Activated T-helper 17 cell treated with anti-CD3 and anti-CD28 coated beads, Interleukin-2, amount 50 U/mL, for 72 hours (primary cell): ENCODE data around the gene COL26A1. TPM values are rescaled to one million over a fixed set of nuclear protein-coding genes. Genes with fewer than 3 reads are reported as not detected.

ENCODE experiments used
- ATAC-seq: fragments of 150-1000 bp; cut with Tn5 transposase; replicated peaks from 2 replicates; pipeline ENCODE4 v1.10.0; 2021; ENCODE audit warnings: mild to moderate bottlenecking, moderate library complexity
- H3K27ac Mint-ChIP-seq: one replicate; pipeline ENCODE4 v1.8.0; 2022; ENCODE audit warnings: mixed read lengths
- H3K27me3 Mint-ChIP-seq: one replicate; pipeline ENCODE4 v1.8.0; 2022; ENCODE audit warnings: mixed read lengths
- H3K36me3 Mint-ChIP-seq: one replicate; pipeline ENCODE4 v1.8.0; 2022; ENCODE audit warnings: low read depth, mild to moderate bottlenecking, mixed read lengths
- H3K4me1 Mint-ChIP-seq: one replicate; pipeline ENCODE4 v1.8.0; 2022; ENCODE audit warnings: mixed read lengths
- H3K4me3 Mint-ChIP-seq: one replicate; pipeline ENCODE4 v1.8.0; 2022; ENCODE audit warnings: mild to moderate bottlenecking, mixed read lengths
- H3K9me3 Mint-ChIP-seq: one replicate; pipeline ENCODE4 v1.8.0; 2022; ENCODE audit warnings: mixed read lengths
- total RNA-seq, 2 donors: library from RNA; stranded (reverse); gene quantifications; one replicate each; pipeline ENCODE4 v1.2.3, GENCODE V29; 2022

COL26A1 gene
- total RNA-seq, 2 donors from 2014 or later, result not detected

DNA sequence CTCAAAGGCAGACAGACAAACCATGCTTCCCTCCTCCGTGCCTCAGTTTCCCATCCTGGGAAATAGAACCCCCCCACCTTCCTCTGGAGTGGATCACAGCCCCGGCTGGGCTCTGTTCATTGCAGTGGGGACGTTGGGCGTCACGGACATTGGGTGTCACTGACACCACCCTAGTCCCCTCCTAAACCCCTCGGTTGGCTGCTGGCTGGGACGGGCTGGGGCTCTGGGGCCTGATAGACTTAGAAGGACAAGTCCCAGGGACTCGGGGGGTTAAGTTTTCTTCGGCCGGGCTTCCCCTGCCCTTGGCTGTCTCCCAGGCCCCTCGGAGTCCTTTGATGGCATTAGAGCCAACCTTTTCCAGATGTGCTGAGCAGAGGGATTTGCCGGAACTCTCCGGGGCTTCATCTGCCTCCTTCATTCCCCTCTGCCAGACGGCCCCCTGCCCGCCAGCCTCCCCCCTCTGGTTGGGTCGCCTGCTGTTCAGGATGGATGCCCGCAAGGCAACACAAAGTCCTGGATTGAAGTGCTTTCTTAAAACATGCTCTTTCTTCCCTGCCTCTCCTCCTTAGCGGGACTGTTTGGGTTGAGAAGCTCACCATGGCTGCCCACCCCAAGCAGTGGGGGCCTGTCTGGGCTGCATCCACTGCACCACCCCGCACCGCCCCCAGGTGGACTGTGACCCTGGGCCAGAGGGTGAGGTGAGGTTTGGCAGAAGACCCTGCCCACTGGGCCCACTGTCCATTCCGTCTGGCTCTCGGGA lies 73.0 kb downstream of the COL26A1 start:
- no peaks in the 10 kb centered on the region for H3K36me3 Mint-ChIP-seq
- no peaks in the 10 kb centered on the region for H3K9me3 Mint-ChIP-seq
- no peak for ATAC-seq
- no peaks in the 10 kb centered on the region for H3K4me1 Mint-ChIP-seq
- H3K27ac Mint-ChIP-seq, result no peak overlapping the region
- H3K27me3 Mint-ChIP-seq, result peaks cover 26% of the 10 kb centered on the region
- no peak overlapping the region for H3K4me3 Mint-ChIP-seq

- peaks cover 21% of the 10 kb centered on the region for H3K27me3 Mint-ChIP-seq
- H3K4me1 Mint-ChIP-seq, result no peaks in the 10 kb centered on the region
- no peak overlapping the region for H3K4me3 Mint-ChIP-seq
- no peaks in the 10 kb centered on the region for H3K9me3 Mint-ChIP-seq
- no peak overlapping the region for H3K27ac Mint-ChIP-seq
- no peaks in the 10 kb centered on the region for H3K36me3 Mint-ChIP-seq
- no peak for ATAC-seq
These were observed 73.6 kb downstream of the COL26A1 start for GRCh38 chr7:101436221-101436735.

GRCh38 chr7:101436857-101437576 lies 74.3 kb downstream of the COL26A1 start:
- Mint-ChIP-seq H3K27ac (no peak overlapping the region), H3K36me3 (no peaks in the 10 kb centered on the region), H3K27me3 (peaks cover 20% of the 10 kb centered on the region), H3K4me3 (no peak overlapping the region), H3K4me1 (no peaks in the 10 kb centered on the region), H3K9me3 (no peaks in the 10 kb centered on the region)
- no peak for ATAC-seq

DNA sequence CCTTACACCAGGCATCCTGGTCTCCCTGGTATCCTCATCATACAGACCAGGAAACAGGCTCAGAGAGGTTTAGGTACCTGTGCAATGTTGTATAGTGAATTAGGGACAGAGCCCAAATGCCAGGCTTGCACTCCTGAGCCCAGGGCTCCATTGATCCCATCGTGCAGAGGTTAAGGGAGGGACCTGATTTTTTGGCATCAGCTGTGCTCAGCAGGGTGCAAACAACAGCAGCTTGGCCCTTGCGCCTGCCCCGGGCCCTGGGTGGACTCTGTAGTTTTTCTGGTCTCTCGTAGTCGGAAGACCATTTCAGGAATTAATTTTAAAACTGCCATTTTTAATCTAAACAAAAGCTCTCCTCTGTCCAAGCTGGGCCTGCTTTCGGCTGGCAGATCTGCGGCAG lies 79.2 kb downstream of the COL26A1 start:
- Mint-ChIP-seq H3K4me1 (no peaks in the 10 kb centered on the region), H3K9me3 (no peaks in the 10 kb centered on the region), H3K27me3 (peaks cover 12% of the 10 kb centered on the region), H3K36me3 (no peaks in the 10 kb centered on the region), H3K4me3 (no peak overlapping the region), H3K27ac (no peak overlapping the region)
- ATAC-seq, result no peak

DNA sequence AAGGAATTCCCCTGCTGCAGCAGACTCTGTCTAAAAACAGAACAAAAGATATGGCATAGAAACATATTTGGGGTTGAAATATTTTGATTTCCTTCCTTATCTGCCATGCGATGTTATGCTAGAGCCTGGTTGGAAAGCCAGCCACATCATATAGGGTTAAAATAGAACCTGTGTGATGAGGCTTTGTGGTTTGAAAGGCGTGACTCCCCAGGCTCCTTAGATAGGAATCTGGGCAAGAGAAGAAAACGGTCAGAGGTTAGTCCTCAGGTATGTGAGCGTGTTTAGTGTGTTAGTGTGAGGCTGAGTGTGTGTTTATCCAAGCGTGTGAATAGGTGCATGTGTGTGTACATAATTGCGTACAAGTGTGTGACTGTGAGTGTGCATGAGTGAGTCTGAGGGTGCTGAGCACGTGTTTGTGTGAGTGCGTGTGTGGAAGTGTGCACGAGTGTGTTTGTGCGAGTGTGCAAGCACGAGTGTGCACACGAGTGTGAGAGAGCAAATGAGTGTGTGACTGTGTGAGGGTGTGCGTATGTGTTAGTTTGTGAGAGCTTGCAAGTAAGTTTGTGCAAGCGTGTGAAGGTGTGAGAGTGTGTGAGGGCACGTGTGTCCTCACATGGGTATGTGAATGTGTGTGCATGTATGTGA lies 79.9 kb downstream of the COL26A1 start:
- H3K27ac Mint-ChIP-seq, result no peak overlapping the region
- no peak for ATAC-seq
- H3K36me3 Mint-ChIP-seq, result no peaks in the 10 kb centered on the region

DNA sequence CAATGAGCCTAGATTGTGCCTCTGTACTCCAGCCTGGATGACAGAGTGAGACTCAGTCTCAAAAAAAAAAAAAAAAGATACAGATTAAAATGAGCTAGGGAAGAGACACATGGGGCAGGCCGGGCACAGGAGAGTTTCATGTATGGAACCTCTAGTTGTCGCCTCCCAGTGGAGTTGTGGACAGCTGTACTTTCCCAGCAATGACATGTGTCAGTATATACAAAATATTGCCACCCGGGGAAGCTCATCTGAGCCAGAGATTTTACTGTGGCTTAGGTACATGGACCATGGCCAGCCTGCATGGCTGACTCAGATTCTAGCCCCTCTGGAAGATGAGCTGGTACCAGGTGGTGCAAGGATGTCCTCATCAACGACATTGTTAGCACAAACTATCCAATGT lies 87.4 kb downstream of the COL26A1 start:
- Mint-ChIP-seq H3K4me1 (no peaks in the 10 kb centered on the region), H3K27me3 (no peaks in the 10 kb centered on the region), H3K4me3 (no peak overlapping the region), H3K9me3 (no peaks in the 10 kb centered on the region), H3K27ac (no peak overlapping the region), H3K36me3 (no peaks in the 10 kb centered on the region)
- no peak for ATAC-seq

More for the DNA sequence above, 79.9 kb downstream of the COL26A1 start:
- Mint-ChIP-seq H3K27me3 (peaks cover 8% of the 10 kb centered on the region), H3K9me3 (no peaks in the 10 kb centered on the region), H3K4me3 (no peak overlapping the region), H3K4me1 (no peaks in the 10 kb centered on the region)

DNA sequence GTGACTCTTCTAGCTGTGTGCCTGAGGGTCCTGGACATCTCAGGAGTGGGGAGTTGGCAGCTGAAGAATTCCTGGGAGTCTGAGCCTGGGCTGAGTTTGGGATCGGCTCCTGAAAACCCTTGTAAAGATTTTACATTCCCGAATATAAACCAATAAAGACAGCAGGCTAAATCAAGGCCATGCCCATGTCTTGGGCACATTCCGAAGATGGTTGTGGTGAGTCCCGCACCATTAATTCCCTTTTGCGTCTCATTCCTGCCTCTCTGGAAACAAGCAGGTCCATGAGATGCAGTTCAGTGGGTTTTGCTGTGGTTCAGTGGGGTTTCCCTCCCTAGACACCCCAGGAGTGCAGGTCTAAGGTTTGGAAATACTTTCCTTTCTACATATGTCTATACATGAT lies 90.9 kb downstream of the COL26A1 start:
- no peak overlapping the region for H3K4me3 Mint-ChIP-seq
- H3K27me3 Mint-ChIP-seq, result no peaks in the 10 kb centered on the region
- H3K36me3 Mint-ChIP-seq, result no peaks in the 10 kb centered on the region
- no peak for ATAC-seq
- H3K4me1 Mint-ChIP-seq, result no peaks in the 10 kb centered on the region
- H3K9me3 Mint-ChIP-seq, result no peaks in the 10 kb centered on the region
- no peak overlapping the region for H3K27ac Mint-ChIP-seq

- Mint-ChIP-seq H3K27me3 (no peaks in the 10 kb centered on the region), H3K9me3 (no peaks in the 10 kb centered on the region), H3K4me1 (no peaks in the 10 kb centered on the region), H3K4me3 (no peak overlapping the region), H3K36me3 (no peaks in the 10 kb centered on the region), H3K27ac (no peak overlapping the region)
- no peak for ATAC-seq
These were observed 94.5 kb downstream of the COL26A1 start for GRCh38 chr7:101457001-101457750.

- ATAC-seq, result no peak
- H3K9me3 Mint-ChIP-seq, result no peaks in the 10 kb centered on the region
- H3K4me1 Mint-ChIP-seq, result no peaks in the 10 kb centered on the region
- H3K36me3 Mint-ChIP-seq, result no peaks in the 10 kb centered on the region
- H3K27me3 Mint-ChIP-seq, result no peaks in the 10 kb centered on the region
- H3K4me3 Mint-ChIP-seq, result peak overlapping the region; percentile 27
- H3K27ac Mint-ChIP-seq, result no peak overlapping the region
These were observed 102.5 kb downstream of the COL26A1 start for GRCh38 chr7:101465131-101465530.

GRCh38 chr7:101465576-101466196 lies 103.0 kb downstream of the COL26A1 start:
- H3K27ac Mint-ChIP-seq, result no peak overlapping the region
- peak overlapping the region; percentile 27 for H3K4me3 Mint-ChIP-seq

DNA sequence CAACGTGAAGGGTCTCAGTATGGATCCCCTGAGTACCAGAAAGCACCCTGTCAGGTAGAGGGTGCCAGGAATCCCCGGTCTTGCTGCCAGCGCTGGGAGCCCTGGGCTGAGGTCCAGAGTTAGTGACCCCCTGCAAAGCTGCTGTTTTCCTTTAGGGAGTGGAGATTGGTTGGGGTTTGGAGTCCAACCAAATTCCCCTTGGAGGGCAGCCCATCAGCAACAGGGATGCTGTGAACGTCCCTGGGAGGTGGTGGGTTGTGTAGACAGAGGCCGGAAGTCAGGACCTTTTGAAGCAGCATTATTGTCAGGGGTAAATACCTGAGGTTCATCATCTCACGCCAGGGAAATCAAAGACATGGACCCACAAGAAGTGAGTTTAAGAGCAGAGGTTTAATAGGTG lies 104.2 kb downstream of the COL26A1 start:
- Mint-ChIP-seq H3K9me3 (no peaks in the 10 kb centered on the region), H3K4me1 (no peaks in the 10 kb centered on the region), H3K36me3 (no peaks in the 10 kb centered on the region), H3K4me3 (no peak overlapping the region), H3K27me3 (no peaks in the 10 kb centered on the region), H3K27ac (no peak overlapping the region)
- no peak for ATAC-seq

More at GRCh38 chr7:101465576-101466196, 103.0 kb downstream of the COL26A1 start:
- Mint-ChIP-seq H3K4me1 (no peaks in the 10 kb centered on the region), H3K36me3 (no peaks in the 10 kb centered on the region), H3K9me3 (no peaks in the 10 kb centered on the region), H3K27me3 (no peaks in the 10 kb centered on the region)
- peak; percentile 37 for ATAC-seq

GRCh38 chr7:101468546-101469275 lies 106.0 kb downstream of the COL26A1 start:
- Mint-ChIP-seq H3K27ac (no peak overlapping the region), H3K4me3 (no peak overlapping the region)

DNA sequence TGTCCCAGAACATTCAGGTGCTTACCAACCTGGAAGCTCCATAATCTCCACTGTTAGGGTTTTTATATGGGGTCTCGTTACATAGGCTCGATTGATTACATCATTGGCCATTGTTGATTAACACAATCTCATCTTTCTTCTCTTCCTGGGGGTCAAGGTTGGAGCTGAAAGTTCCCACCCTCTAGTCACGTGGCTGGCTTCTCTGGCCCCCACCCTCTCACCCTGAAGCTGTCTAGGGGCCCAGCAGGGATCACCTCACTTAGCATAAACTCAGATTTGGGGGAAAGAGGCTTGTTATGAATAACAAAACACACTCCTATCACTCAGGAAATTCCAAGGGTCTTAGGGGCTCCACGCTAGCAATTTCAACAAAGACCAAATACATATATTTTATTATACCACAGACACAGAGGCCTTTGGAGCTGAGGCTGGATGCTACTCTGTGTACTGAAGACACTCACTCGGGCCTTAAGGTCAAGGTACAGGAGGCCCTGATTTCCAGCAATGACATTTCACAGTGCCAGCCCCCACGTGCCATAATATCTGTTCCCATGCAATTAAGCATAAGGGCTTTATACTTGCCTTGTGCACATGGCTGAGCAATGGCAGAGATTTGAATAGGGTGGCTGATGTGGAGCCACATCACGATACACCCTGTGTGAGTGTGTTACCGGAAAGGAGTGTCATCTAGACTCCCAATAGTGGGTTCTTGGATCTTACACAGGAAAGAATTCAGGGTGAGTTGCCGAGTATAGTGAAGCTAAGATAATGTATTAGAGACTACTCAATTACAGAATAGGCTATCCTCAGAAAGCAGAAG lies 108.2 kb downstream of the COL26A1 start:
- Mint-ChIP-seq H3K4me3 (no peak overlapping the region), H3K27me3 (no peaks in the 10 kb centered on the region), H3K9me3 (no peaks in the 10 kb centered on the region), H3K27ac (no peak overlapping the region), H3K4me1 (no peaks in the 10 kb centered on the region), H3K36me3 (no peaks in the 10 kb centered on the region)
- no peak for ATAC-seq

More at GRCh38 chr7:101468546-101469275, 106.0 kb downstream of the COL26A1 start:
- Mint-ChIP-seq H3K4me1 (no peaks in the 10 kb centered on the region), H3K27me3 (no peaks in the 10 kb centered on the region), H3K9me3 (no peaks in the 10 kb centered on the region), H3K36me3 (no peaks in the 10 kb centered on the region)
- ATAC-seq, result no peak
